ENCODE results near the gene LTA.

- TF ChIP-seq POLR2AphosphoS5 (IDR thresholded peaks at IDR 0.05; ENCODE audit: low read depth, low read length) (no peak), SIN3A (IDR thresholded peaks at IDR 0.05; ENCODE audit: borderline replicate concordance, insufficient read depth, low read length) (no peak), REST (IDR thresholded peaks at IDR 0.05; ENCODE audit: insufficient read depth in 1 of 2, low read depth in 2 of 2, low read length in 2 of 2) (no peak), TAF1 (IDR thresholded peaks at IDR 0.05; ENCODE audit: borderline replicate concordance, insufficient read depth, low read length) (no peak), FOXP2 (optimal IDR thresholded peaks at IDR 0.05; ENCODE audit: borderline replicate concordance, extremely low read depth, extremely low read length, insufficient read depth) (no peak)
These were observed 35.2 kb downstream of the LTA start for GRCh38 chr6:31607317-31607716.
